SKM-1 treated with dmso at 0.1 percent for 144 hours (cell line): Measurements from ENCODE around the gene MAGED2.
"Not testable (repeated sequence)": the region's sequence is repeated elsewhere in the genome, so short reads cannot be mapped to it uniquely, and the experiment has no call there.

ENCODE experiments used
- DNase-seq: peaks from one replicate; lab custom pipeline; 2025; ENCODE audit not compliant: unreplicated experiment; lab: John Stamatoyannopoulos, UW

MAGED2 gene

GRCh38 chrX:54807524-54808108 is at the start of gene MAGED2:
Gene MAGED2, plus strand, starts transcription at chrX:54807745. Its CDS starts 1,587 bp downstream, at chrX:54809332.
- DNase-seq: no peak

GRCh38 chrX:54758114-54759055 is 49.2 kb upstream of the MAGED2 start:
- no peak for DNase-seq

GRCh38 chrX:54774391-54775094 is 33.0 kb upstream of the MAGED2 start:
- DNase-seq: not testable (repeated sequence)

DNA sequence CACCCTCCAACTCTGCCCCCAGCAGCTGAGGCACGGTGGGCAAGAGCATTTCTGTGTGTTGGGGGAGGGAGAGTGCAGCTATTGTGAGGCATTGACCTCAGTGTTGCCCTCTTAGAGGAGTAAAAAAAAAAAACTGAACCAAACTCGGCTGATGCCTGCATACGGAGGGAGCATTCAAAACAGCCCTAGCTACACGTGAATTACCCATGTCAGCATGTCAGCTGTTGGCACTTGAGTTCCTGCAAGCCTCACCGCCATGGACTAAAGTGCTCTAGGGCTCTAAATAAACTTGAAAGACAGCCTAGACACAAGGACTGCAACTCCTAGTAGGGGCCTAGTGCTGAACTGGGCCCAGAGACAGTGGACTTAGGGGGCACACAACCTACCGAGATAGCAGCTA is 31.5 kb upstream of the MAGED2 start:
- no peak for DNase-seq

GRCh38 chrX:54776987-54777672 is 30.4 kb upstream of the MAGED2 start:
- DNase-seq: no peak

GRCh38 chrX:54785901-54786300 is 21.6 kb upstream of the MAGED2 start:
- DNase-seq: no peak

DNA sequence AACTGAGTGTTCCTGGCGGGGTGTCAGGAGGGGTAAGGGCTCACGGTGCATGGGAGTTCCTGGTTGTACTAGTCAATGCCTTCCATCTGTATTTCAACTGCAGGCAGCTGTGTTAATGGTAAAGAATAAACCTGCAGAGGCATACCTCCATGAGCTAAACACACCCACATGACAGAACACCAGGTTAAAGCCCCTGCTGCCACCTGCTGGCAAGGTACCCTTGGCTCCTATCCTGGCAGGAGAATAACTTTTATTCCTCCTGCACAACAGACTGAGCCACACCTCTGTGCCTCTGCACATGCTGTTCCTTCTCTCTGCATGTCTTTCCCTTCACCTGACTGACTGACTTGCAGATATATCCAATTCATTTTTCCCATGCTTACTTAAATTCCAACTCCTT is 20.6 kb upstream of the MAGED2 start:
- DNase-seq: no peak

DNA sequence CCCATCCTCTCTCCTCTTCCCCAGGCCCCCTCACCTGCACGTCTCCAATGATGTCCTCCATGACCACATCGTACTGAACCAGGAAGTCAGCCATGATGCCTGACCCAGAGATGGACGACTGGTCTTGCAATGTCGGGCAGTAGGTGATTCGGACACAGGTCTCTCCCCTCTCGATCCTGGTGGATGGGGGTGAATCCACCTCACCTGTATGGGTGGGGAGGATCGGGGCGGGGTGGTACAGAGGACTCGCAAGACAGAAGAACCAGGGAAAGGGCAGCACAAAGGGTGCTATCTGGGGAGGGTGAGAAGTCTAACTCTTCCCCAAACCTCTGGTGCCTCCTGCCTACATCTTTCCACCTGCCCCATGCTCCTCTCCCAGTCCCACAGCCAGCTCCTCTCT is 19.1 kb upstream of the MAGED2 start:
- DNase-seq: no peak

DNA sequence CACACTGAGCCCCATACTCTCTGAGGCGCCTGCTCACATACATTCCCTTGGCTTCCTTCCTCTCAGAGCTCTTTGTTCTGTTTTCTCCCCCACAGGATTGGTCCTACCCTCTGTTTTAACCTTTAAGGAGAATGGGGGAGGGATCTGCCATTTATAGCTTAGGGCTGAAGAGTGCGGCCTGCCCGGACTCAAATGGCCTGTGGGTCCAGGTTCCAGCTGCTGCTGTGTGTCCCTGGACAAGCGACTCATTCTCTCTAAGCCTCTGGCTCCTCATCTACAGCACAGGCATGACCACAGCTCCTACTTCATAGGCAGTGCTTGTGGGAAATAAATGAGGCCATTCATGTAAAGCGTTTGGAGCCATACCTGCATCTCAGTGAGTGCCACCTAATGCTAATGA is 18.1 kb upstream of the MAGED2 start:
- not testable (repeated sequence) for DNase-seq

- DNase-seq: no peak
These were observed 13.5 kb upstream of the MAGED2 start for GRCh38 chrX:54794028-54794427.

DNA sequence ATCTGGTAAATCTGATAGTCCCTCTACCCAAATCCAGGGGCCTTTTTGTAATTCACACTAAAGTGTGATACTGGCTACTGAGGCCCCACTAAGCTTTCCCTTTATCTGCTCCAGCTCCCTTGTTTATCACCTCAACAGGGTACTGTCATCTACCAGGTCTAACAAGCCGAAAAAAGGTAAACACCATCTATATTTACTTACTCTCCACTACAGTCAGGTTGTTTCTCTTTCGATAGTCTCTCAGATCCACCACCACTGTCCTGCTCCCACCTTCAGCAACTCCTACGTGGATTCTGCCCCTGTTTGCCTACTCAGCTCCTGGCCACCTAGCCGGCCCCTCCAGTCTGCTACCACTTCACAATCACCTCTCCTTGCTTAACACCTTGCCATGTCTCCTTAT is 12.8 kb upstream of the MAGED2 start:
- DNase-seq: no peak

DNA sequence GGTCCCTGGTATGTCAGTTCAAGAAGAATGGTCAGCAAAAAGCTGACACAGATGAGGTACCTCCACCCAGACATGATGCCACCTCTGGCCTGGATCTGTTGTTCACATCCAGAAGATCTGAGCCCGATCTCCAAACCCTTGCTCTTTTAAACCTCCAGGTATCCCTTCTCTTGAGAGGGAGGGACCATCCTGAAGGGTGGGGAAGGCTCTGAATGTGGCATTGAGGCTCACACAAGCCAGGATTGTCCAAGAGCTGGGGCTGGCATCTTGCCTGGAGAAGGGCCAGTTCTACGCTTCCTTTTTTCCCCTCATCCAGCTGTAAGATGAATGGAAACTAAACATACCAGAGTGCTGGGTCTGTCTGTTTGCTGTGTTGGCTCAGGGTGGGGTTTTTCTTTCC is 9.4 kb upstream of the MAGED2 start, which contains the start of gene ITIH6:
Gene ITIH6 (minus strand): TSS at position 119 of the 400 bp plus-strand sequence. CDS start 45 bp downstream, at position 74.
- DNase-seq: no peak

DNA sequence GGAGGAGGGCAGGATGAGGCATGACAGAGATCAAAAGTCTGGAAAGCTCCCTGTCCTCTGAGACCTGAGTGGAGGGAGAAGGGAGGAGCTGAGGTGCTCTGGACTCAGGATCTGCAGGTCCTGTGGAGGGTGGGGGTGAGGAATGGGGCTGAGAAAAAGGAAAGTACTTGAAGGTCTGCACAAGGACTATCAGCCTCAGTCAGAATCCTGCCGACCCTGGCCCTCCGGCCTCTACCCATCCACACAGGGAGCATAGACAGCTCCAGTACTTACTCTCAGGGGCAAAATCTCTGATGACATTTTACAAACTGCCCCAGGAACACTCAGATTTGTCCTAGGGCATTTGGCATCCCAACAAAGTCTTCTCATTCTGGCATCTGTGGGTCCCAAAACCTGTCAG is 8.5 kb upstream of the MAGED2 start:
- no peak for DNase-seq

GRCh38 chrX:54808109-54808604 is 612 bp downstream of the MAGED2 start:
- DNase-seq: no peak

DNA sequence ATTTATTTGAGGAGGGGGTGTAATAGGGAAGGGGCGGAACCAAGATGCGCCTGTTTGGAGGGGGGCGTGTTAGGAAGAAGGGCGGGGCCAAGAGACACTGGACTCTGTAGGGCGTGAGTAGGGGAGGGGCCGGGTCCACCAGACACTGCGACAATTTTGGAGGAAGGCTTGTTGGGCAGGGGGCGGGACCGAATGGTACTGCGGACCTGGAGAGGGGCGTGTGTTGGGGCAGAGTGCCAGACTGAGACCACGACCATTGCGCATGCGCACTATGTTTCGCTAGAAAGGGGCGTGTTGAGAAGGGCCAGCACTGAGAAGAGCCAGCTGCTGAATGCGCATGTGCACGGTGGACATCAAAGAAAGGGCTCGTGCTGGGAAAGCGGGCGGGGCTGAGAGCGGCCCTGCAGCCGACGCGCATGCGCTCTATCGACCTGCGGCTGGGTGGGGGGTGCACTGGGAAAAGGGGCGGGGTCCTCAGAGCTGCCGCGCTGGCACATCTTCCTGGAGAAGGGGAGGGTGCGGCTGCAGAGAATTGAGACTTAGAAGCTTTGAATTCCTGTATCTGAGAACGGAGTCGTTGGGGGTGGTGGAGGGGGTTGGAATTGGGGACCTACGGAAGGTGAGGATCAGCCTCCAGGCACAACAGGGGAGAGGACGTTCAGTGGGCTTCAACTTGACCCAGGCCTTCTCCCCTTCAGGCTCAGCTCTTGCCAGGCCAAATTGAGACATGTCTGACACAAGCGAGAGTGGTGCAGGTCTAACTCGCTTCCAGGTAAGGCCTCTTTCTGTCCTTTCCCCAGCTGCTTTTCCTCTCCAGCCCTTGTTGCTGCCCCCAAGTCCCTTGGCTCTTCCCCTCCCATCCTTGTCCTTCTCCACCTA is 1.3 kb downstream of the MAGED2 start:
- DNase-seq: peak; percentile 74

GRCh38 chrX:54810532-54810931 is 3.0 kb downstream of the MAGED2 start:
- no peak for DNase-seq

- DNase-seq: no peak
These were observed 3.8 kb downstream of the MAGED2 start for GRCh38 chrX:54811301-54811885.

DNA sequence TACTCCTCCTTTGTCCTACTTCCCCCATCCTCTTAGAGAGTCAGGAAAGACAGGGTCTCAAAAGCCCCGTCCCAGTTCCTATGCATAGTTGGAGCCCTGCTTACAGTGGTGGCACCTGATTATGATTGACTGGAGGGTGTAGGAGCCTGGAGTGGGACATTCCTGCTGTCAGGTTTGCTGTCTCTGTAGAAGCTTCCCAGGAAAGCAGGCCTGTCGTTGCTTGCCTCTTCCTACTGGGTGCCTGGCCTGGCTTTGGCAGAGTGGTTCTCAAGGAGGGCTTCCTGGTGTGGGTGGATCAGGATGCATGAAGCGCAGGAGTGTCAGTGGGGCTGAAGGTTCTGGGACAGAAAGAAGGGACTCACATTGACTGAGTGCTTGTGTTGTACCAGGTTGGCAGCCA is 4.8 kb downstream of the MAGED2 start:
- DNase-seq: no peak

GRCh38 chrX:54817220-54817820 is 9.8 kb downstream of the MAGED2 start:
- no peak for DNase-seq
